Astrocyte (in vitro differentiated cells and primary cell): ENCODE results near the gene CGB3.
A peak's percentile ranks its signal among the peaks of the same experiment; 100 is the strongest.

Source experiments
- CTCF ChIP-seq: IDR thresholded peaks from 2 replicates; pipeline ENCODE4 v1.5.1; 2011; ENCODE audit warnings: low read depth, mild to moderate bottlenecking, inconsistent platforms, low read length, moderate library complexity; ENCODE audit not compliant: insufficient read depth
- EZH2 ChIP-seq: IDR thresholded peaks from 2 replicates; pipeline ENCODE4 v1.6.1; 2012; ENCODE audit warnings: mild to moderate bottlenecking, low read length, inconsistent platforms; ENCODE audit not compliant: insufficient read depth

- peak; percentile 87 for TF ChIP-seq CTCF
- no peak for TF ChIP-seq EZH2
Observed at GRCh38 chr19:48999481-49000325, 24.4 kb downstream of the CGB3 start.
